H54 (cell line): ENCODE results near the gene CDH18.

Experiments
- DNase-seq: peaks from one replicate; pipeline ENCODE4 v3.0.0; 2011; ENCODE audit warnings: low spot score, mixed read lengths; ENCODE audit not compliant: insufficient read length
- FAIRE-seq: peaks from 3 replicates; lab custom pipeline; 2011; peaks lifted over from hg19 to GRCh38; lab: Jason Lieb, UNC
- POLR2A ChIP-seq: IDR thresholded peaks from 2 replicates; pipeline ENCODE4 v1.6.1; 2011; ENCODE audit warnings: low read depth, mild to moderate bottlenecking, low read length

Gene CDH18

DNA sequence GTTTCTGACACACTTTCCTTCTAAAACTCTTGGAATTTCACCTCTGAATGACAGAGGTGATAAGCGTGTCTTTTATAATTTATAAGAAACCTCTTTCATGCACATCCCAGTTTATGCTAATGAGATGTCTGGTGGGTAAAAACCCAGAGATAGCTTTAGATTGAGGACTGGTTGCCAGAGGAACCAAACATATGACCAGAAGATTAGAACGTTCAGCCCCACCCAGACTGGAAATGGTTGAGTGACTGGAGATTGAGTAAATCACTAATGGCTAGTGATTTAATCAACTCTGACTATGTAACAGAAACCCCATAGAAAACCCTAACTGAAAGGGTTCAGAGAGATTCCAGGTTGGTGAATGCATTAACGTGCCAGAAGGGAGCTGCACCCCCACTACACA lies 69.2 kb downstream of the CDH18 start:
- no peak for TF ChIP-seq POLR2A
- no peak for FAIRE-seq
- no peak for DNase-seq

DNA sequence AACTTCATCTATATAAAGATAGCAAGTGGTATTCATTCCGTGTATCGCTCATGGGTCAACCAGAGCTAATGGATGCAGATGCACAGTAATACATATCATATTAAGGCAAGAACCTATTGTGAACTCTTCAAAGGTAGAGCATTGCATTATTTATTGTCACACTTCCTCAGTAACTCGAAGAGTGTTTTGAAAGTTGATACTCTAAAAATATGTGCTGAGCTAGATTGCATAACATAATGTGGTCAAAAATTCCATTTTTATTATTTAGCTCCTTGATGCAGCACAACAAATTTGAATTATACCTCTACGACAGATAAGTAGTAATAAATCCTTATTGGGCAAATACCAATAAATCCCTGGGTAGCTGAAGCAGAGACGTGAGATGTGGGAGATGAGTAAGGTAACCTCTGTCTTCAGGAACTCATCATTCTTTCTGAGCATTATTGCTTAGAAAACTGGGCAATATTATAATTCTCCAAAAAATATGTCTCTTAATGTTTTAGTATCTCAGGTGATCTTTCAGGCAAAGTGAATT lies 70.3 kb downstream of the CDH18 start:
- DNase-seq (no peak), FAIRE-seq (peak; percentile 58)
- no peak for TF ChIP-seq POLR2A

DNA sequence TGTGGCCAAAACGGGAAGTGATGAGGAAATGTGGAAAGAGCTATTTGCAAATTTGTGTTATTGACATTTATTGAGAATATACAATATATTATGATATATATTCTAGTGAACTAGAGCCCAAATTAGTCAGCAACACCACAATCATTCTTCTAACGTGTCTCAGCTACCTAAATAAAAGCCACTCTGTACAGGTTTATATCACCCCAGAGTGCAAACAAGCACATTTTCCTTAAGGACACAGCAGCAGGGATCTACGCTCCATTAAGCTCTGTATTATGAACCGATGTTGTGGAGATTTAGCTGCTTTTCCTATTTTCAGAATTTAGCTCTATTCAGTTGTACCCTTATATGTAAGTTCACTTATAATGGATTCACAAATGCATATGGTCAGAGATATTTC lies 77.9 kb downstream of the CDH18 start:
- FAIRE-seq (no peak), DNase-seq (no peak)
- TF ChIP-seq POLR2A = no peak

DNA sequence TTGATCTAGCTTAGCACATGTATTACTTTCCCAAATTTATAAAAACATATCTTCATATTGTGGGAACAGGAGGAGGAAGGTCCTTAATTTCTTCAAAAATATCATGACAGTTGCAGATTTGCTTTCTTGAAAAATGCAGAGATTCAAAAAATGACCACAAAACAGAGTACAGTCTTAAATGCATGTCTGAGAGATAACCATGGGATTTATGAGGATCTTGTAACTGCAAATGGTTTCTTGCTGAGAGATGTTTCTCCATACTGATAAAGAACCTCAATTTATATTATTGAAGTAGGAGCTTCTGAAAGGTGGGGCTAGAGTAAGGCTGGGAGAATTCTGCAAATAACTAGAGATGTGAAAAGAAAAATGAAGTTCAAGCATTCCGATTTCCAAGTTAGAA lies 83.2 kb downstream of the CDH18 start:
- DNase-seq (no peak), FAIRE-seq (no peak)
- no peak for TF ChIP-seq POLR2A

DNA sequence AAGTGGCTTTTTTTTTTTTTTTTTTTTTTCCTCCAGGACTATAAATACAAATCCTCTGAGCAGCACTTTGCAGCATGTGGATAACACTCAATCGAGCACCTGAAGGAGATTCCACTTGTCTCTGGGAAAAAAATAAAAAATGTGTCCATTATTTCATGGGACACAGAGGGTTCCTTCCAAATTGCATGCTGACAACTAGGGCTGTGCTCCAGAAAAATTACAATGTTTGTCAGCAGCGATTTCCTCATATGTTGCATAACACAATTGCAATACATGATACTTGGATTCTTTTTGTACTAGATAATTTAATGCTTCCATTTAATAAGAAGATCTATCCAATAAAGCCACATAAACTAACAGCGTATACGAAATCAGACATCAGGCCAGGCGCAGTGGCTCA lies 84.4 kb downstream of the CDH18 start:
- no peak for TF ChIP-seq POLR2A
- no peak for DNase-seq
- FAIRE-seq = no peak

DNA sequence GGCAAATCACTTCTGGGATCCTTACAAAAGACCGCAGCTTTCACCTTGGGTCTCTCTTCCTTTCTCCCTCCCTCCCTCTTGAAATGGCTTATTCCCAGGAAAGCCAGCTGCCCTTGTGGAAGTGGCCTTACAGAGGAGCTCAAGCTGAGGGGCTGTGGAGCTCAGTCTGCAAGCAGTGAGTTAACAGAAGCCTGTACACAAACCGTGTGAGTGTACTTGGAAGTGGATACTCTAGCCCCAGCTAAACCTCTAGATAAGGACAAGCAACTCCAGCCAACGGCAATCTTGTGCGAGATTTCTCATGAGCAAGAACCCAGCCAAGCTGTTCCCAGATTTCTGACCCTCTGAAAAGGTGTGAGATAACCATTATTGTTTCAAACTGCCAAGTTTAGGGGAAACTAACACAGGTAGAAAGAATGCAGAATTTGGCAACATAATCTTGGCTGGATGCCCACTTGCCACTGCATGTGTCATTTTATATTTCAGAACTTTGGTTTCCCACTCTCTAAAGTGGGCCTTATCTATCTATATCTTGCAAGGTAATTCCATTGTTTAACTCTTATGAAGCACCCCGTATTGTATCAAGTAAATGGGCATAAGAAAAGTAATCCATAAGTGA lies 85.6 kb downstream of the CDH18 start:
- FAIRE-seq (peak; percentile 84), DNase-seq (no peak)
- no peak for TF ChIP-seq POLR2A

DNA sequence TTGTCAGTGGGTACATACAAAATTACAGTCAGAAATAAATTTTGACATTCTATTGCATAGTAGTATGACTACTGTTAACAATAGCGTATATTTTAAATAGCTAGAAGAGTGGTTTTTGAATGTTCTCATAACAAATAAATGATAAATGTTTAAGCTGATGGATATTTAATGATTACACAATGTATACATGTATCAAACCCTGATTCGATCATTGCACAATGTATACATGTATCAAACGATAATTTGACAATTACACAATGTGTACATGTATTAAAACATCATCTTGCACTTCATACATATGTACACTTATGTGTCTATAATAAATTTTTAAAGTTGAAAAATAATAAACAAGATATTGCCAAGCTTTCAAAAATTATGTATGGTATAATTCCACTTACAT lies 87.7 kb downstream of the CDH18 start:
- TF ChIP-seq POLR2A = no peak
- no peak for DNase-seq
- FAIRE-seq = no peak

DNA sequence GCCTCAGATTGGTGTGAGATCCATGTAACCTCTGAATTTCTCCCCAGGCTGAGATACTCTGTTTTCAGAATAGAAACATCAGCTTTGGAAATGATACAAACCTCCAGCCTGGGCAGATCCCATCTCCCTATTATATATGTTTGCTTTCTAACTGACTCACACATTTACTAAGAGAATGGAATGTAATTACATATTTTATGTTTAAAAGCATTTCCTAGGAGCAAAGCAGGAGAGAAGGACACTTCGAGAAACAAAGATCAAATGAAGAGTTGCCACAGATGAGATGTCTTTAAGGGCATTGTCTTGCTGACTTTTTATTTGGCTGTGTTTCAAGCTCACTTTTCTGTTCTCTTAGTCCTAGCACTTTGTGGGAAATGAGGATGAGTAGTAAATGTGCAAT lies 96.3 kb downstream of the CDH18 start:
- DNase-seq = peak; percentile 7
- peak; percentile 95 for FAIRE-seq
- TF ChIP-seq POLR2A = no peak

DNA sequence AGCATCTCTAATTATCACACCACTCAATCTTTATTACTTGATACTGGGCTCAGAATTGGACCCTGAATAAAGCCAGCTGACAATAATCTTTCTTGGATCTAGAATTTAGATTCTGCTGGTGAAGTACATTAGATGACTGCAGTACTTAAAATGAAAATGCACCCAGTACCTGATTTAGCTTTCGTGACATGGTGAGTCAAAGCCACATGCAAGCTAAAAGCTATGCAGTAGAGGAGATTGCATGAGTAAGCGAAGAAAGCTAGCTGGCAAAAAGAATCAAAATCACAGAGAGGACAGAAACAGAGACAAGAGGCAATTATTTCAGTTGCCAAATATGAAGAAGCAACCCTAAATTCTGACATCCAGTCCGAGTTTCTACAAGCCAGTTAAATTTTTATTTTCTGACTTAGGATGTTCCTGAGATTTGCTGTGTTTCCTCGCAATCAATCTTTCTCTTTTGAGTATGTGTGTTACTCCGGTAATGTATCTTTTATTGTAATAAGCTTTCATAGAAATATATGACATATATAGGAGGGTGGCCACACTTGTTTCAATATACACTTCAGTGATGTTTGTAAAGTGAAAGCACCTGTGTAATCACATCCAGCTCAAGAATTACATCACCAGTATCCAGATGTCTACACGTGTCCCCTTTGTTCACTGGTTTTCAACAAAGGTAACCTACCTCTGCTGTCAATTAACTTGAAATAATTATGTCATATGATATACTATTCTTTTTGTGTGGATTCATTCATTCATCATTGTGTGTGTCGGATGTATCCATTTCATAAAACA lies 101.7 kb downstream of the CDH18 start:
- FAIRE-seq = peak; percentile 99
- no peak for TF ChIP-seq POLR2A
- DNase-seq = peak; percentile 12

DNA sequence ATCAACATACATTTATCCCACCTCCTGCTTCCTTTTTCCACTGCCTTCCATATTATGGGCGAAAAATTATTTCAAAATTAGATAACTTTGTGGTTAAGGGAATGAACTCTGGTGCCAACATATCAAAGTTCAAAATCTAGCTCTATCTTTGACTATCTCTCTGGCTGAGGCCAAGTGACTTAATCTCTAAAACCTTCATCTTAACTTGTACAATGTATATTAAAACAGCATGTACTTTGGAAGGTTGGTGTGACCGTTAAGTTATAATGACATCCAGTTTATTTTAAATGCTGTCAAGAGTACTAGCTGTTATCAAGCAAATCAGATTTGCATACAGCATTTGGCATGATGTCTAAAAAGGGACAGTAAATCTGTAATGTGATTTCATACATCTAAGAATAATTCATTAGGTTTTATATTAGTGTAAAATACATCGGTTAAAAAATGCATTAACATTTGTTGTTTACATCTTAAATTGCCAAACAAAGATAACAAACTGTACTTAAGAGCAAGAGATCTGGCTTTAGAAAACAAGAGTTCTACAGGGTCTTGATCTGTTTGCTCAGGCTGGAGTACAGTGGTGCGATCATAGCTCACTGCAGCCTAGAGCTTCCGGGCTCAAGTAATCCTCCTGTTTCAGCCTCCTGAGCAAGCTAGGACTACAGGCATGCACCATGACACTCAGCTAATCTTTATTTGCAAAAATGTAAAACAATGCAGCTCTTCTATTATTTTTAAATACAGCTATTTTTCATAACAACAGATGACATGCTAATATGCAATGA lies 102.8 kb downstream of the CDH18 start:
- TF ChIP-seq POLR2A = no peak
- peak; percentile 52 for FAIRE-seq
- DNase-seq = no peak

DNA sequence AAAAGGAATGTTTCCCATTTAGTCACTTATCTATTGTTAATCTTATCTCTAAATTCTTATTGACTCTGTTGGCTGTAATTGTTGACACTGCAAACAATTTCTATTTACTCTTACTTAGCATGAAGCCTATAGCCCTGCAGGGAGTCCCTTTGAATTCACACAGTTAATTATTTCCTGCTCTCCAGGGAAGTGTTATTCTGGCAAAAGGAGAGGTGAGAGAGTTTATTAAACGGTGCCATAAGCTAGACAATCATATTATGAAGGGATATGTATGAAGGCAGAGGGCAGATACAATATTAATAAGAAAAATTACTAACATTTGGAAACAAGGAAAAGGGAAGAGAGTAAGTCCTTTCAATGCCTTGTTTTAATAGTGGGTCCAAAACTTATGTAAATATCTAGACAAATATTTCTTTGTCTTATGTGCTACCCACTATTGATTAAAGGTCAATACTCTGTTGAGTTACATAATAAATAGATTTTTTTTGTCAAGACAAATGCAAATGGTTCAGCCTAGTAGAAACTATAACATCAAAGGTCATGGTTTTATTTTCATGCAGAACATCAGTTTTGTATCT lies 107.1 kb downstream of the CDH18 start:
- TF ChIP-seq POLR2A = no peak

DNA sequence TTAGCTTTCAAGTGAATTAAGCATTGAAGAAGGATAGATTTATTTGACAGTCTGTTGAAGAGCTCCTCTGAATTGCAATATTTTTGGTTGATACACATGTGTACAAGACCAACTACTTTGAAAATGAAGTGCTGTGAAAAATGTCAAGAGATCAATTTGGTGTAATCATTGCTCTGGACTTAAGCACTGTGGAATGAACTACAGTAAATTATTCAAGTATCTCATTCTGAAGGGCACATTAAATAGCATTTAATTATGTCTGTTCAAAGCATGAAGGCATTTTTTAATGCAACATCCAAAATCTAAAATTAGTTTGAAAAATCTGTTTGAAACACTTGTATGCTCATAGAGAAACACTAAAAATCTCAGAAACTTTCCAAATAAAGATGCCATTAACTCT lies 107.5 kb downstream of the CDH18 start:
- peak; percentile 52 for FAIRE-seq
- no peak for TF ChIP-seq POLR2A
- DNase-seq = no peak

More for the DNA sequence above, 107.1 kb downstream of the CDH18 start:
- DNase-seq = no peak
- FAIRE-seq = peak; percentile 30

DNA sequence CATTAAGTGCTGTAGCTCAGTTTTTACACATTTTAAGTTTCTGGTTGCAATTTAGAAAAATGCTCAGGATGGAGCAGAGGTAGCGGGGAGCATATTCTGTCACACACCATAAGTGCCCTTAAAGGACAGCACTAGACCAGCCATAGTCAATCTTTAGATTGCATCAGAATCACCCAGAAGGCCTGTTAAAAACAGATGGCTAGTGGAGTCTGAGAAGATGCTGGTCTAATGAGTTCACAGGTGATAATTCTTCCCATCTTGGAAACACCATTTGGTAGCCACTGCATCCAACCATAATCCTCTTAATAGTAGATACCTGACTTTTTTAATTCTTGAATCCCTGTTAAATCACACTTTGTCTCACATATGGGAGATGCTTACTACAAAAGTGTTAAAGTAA lies 113.2 kb downstream of the CDH18 start:
- DNase-seq (no peak), FAIRE-seq (peak; percentile 62)
- no peak for TF ChIP-seq POLR2A

DNA sequence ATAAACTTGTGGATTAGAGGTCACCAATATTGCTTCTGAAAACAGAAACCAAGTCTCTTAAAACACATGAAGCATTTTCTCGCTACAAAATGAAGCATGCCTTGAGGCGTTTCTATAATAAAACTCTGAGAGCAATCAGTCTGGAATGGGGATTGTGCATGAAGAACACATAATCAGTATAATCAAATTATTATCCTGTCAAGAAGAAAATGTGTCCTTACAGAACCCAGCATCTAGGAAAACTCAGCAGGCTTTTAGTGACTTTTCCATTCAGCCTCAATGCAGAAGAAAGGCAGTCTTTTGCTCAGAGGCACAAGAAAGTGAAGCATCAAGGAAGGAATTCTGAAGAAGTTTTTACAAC lies 121.9 kb downstream of the CDH18 start:
- no peak for TF ChIP-seq POLR2A
- FAIRE-seq (peak; percentile 36), DNase-seq (no peak)
